ENCODE data around the gene C17orf100. TPM values are rescaled to one million over a fixed set of nuclear protein-coding genes. Genes with fewer than 3 reads are reported as not detected.

Gene C17orf100
- total and polyA plus RNA-seq, 7 donors: 0.34 to 1.4 (median 0.67) TPM

DNA sequence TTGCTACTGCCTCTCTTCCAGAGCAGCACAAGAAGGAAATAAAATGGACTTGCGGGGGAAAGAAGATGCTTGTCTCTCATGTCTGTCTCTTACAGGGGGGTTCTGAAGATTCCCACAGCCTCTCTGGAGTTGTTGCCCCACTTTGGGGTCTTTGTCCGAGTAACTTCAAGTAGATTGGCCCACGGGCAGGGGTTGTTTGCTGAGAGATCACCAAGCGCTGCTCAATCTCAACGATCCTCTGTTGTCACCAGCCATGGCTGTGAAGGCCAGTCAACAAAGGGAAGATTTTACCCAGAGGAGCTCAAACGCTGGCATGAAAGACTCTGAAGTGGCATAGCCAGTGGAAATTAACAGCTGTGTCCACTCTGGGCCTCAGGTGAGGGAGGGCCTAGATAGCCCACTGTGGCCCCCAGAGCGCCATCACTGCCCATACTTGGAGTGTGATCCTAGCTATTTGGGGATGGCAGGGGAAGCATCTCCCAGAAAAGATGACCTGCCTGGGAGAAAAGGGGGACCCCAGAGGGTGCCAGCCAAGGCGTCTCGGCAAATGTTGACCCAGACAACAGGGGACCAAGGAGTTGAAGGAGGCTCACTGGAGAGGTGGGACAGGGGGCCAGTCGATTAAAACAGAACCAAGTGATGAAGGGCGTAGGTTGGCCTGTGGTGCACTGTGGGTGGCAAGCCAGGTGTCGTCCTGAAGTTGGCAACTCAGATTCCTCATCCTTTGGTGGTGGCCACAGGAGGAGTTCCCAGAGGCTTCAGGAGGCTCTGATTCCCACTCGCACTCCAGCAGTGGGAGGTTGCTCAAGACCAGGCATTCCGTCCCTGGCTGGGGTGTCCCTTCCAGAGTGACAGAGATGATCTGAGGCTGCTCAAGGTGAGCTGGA is 33.6 kb downstream of the C17orf100 start:
- Histone ChIP-seq H3K27me3 (ENCODE audit: insufficient read depth in 3 of 3, low read length in 2 of 3) (peaks cover 0 to 29% (median 0%) of the 10 kb centered on the region in 3 donors), H3K4me1 (no peaks in the 10 kb centered on the region), H3K9me3 (no peaks in the 10 kb centered on the region), H3K36me3 (ENCODE audit: insufficient read depth in 1 of 2, low read depth in 1 of 2) (no peaks in the 10 kb centered on the region), H3K4me3 (no peak overlapping the region), H3K27ac (no peak overlapping the region)
- TF ChIP-seq, protein P1, sequence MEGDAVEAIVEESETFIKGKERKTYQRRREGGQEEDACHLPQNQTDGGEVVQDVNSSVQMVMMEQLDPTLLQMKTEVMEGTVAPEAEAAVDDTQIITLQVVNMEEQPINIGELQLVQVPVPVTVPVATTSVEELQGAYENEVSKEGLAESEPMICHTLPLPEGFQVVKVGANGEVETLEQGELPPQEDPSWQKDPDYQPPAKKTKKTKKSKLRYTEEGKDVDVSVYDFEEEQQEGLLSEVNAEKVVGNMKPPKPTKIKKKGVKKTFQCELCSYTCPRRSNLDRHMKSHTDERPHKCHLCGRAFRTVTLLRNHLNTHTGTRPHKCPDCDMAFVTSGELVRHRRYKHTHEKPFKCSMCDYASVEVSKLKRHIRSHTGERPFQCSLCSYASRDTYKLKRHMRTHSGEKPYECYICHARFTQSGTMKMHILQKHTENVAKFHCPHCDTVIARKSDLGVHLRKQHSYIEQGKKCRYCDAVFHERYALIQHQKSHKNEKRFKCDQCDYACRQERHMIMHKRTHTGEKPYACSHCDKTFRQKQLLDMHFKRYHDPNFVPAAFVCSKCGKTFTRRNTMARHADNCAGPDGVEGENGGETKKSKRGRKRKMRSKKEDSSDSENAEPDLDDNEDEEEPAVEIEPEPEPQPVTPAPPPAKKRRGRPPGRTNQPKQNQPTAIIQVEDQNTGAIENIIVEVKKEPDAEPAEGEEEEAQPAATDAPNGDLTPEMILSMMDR (IDR thresholded peaks at IDR 0.05): no peak
- DNase-seq: no peak
- no peak for ATAC-seq
- intact Hi-C loops (cut with DNase I): no loop called here
- 83 to 84% (median 84%) methylated on average over 14 of the region's 14 CpGs for WGBS, 3 donors

DNA sequence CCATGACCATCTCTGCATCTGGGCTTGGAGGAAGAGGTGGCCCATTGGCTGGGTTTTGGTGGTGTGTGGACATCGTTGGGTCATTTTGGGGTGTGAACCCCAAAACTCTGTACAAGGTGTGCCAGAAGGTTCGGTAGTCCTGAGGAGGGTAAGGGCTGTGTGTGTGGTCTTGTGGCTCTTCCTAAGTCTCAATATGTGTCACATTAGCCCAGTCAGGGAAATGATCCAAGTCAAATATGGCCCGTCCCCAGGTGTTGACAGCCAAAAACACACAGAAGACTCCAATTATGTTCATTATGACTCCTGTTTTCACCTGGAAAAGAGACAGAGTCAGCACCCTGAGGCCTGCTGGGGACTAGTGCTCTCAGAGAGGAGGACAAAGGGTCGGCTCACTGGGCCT is 34.5 kb downstream of the C17orf100 start:
- DNase-seq (no peak), ATAC-seq (no peak)
- TF ChIP-seq, protein P1 (IDR thresholded peaks at IDR 0.05): no peak
- Histone ChIP-seq H3K27me3 (ENCODE audit: insufficient read depth in 3 of 3, low read length in 2 of 3) (peaks cover 0 to 21% (median 3%) of the 10 kb centered on the region in 3 donors), H3K4me1 (no peaks in the 10 kb centered on the region), H3K9me3 (no peaks in the 10 kb centered on the region), H3K4me3 (no peak overlapping the region), H3K27ac (no peak overlapping the region), H3K36me3 (ENCODE audit: insufficient read depth in 1 of 2, low read depth in 1 of 2) (no peaks in the 10 kb centered on the region)
- 76 to 87% (median 85%) methylated on average over 4 of the region's 4 CpGs for WGBS, 3 donors
- intact Hi-C loops (cut with DNase I): no loop called here

DNA sequence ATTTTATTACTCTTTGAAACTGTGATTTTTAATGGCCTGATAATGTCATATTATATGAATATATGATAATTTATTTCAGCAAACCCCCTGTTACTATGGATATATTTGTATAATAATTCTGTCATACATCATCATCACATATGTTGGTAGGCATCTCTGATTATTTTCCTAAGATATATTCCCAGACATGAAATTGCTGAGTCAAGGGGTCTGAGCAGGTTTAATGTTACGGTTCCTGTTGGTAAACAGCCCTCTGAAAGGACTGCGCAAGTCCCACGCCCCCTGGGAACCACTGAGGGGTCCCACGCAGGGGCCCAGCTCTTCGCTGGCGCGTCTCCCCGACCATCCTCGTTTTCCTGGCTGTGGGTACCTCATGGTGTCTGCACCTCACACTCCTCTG is 37.4 kb downstream of the C17orf100 start:
- peaks cover 0 to 8% (median 8%) of the 10 kb centered on the region in 3 donors for H3K27me3 ChIP-seq (ENCODE audit: insufficient read depth in 3 of 3, low read length in 2 of 3)
- H3K4me3 ChIP-seq: no peak overlapping the region
- H3K4me1 ChIP-seq: no peaks in the 10 kb centered on the region
- ATAC-seq (no peak), DNase-seq (no peak)
- H3K9me3 ChIP-seq: no peaks in the 10 kb centered on the region
- intact Hi-C loops (cut with DNase I): no loop called here
- no peaks in the 10 kb centered on the region for H3K36me3 ChIP-seq (ENCODE audit: insufficient read depth in 1 of 2, low read depth in 1 of 2)
- 73 to 89% (median 83%) methylated on average over 9 of the region's 9 CpGs for WGBS, 3 donors
- TF ChIP-seq, protein P1 (IDR thresholded peaks at IDR 0.05): no peak
- H3K27ac ChIP-seq: no peak overlapping the region

DNA sequence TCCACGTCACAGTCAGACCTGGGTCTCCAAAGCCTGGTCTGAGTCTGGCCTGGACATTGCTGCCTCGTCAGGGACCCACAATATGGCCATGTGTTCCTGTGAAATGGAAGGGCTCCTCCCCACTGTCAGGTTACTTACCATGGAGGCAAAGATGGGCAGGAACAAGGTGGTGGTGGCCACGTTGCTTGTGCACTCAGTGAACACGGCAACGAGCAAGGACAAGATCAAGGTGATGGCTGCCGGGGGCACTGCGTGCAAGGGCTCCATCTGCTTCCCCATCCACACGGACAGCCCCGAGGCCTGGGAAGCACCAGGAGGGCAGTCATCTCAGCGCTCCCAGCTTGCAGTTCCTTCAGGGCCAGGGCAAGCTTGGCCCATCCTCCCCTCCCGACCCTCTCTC is 39.1 kb downstream of the C17orf100 start:
- Histone ChIP-seq H3K9me3 (no peaks in the 10 kb centered on the region), H3K27me3 (ENCODE audit: insufficient read depth in 3 of 3, low read length in 2 of 3) (peaks cover 0 to 8% (median 8%) of the 10 kb centered on the region in 3 donors), H3K36me3 (ENCODE audit: insufficient read depth in 1 of 2, low read depth in 1 of 2) (no peaks in the 10 kb centered on the region), H3K27ac (no peak overlapping the region), H3K4me1 (no peaks in the 10 kb centered on the region), H3K4me3 (no peak overlapping the region)
- intact Hi-C loops (cut with DNase I): no loop called here
- WGBS, 3 donors: 84 to 86% (median 84%) methylated on average over 11 of the region's 11 CpGs
- TF ChIP-seq, protein P1 (IDR thresholded peaks at IDR 0.05): no peak
- ATAC-seq (no peak), DNase-seq (no peak)
